Activated CD4-positive, alpha-beta T cell treated with anti-CD3 and anti-CD28 coated beads, Interleukin-2, amount 10 ng/mL, durations not matched to agents 7 days and 5 days (primary cell): Measurements from ENCODE around the gene CDX1. TPM values are rescaled to one million over a fixed set of nuclear protein-coding genes. Genes with fewer than 3 reads are reported as not detected.

Experiments
- CTCF ChIA-PET: fragments of 350-600 bp; sonication (Branson Sonifier 250); formaldehyde crosslinking; loops from one replicate; lab custom pipeline; 2021; ENCODE audit warnings: antibody characterized with exemption; lab: Charles Lee
- POLR2A ChIA-PET: fragments of 350-600 bp; sonication (Branson Sonifier 250); formaldehyde crosslinking; loops from one replicate; lab custom pipeline; 2021; ENCODE audit warnings: antibody characterized with exemption; lab: Charles Lee
- DNase-seq: peaks from one replicate; pipeline ENCODE4 v3.0.0-alpha.2; 2020
- H3K27ac Mint-ChIP-seq: one replicate; pipeline ENCODE4 v1.8.0; 2021; ENCODE audit warnings: mild to moderate bottlenecking, moderate library complexity, mixed read lengths
- H3K27me3 Mint-ChIP-seq: one replicate; pipeline ENCODE4 v1.8.0; 2021; ENCODE audit warnings: mixed read lengths
- H3K36me3 Mint-ChIP-seq: one replicate; pipeline ENCODE4 v1.8.0; 2021; ENCODE audit warnings: low read depth, mixed read lengths
- H3K4me1 Mint-ChIP-seq: one replicate; pipeline ENCODE4 v1.8.0; 2021; ENCODE audit warnings: mixed read lengths
- H3K4me3 Mint-ChIP-seq: one replicate; pipeline ENCODE4 v1.8.0; 2021; ENCODE audit warnings: mild to moderate bottlenecking, moderate library complexity, mixed read lengths
- H3K9me3 Mint-ChIP-seq: one replicate; pipeline ENCODE4 v1.8.0; 2021; ENCODE audit warnings: mixed read lengths
- total RNA-seq, 2 experiments: library from RNA; stranded (reverse); gene quantifications; one replicate each; pipeline ENCODE4 v1.2.3, GENCODE V29; 2021

The CDX1 gene
- total RNA-seq = not detected

DNA sequence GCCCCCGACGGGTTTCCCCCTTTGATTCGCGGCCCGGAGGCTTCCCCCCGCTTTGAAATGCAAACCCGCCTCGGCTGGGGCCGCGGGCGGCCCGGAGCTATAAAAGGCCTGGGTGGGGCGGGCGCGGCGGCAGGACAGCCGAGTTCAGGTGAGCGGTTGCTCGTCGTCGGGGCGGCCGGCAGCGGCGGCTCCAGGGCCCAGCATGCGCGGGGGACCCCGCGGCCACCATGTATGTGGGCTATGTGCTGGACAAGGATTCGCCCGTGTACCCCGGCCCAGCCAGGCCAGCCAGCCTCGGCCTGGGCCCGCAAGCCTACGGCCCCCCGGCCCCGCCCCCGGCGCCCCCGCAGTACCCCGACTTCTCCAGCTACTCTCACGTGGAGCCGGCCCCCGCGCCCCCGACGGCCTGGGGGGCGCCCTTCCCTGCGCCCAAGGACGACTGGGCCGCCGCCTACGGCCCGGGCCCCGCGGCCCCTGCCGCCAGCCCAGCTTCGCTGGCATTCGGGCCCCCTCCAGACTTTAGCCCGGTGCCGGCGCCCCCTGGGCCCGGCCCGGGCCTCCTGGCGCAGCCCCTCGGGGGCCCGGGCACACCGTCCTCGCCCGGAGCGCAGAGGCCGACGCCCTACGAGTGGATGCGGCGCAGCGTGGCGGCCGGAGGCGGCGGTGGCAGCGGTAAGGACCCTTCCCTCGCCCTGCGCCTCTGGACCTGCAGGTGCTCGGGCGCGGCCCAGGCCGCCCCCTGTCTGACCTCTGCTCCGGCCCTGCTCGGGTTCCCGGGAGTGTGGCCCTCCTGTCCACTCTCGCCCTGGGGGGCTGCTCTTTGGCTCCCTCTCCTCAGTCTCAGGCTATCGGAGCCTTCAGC is at the start of gene CDX1:
TSS of gene CDX1 (plus strand) at position 129 of the 862 bp plus-strand sequence. CDS start at position 228, 99 bp downstream.
- no peaks in the 10 kb centered on the region for H3K36me3 Mint-ChIP-seq
- CTCF ChIA-PET = no interaction called here
- POLR2A ChIA-PET = no interaction called here
- H3K4me3 Mint-ChIP-seq = no peak within 1 kb of the TSS
- no peaks in the 10 kb centered on the region for H3K9me3 Mint-ChIP-seq
- H3K4me1 Mint-ChIP-seq = no peaks in the 10 kb centered on the region
- H3K27ac Mint-ChIP-seq = no peak within 1 kb of the TSS
- peaks cover 44% of the 10 kb centered on the region for H3K27me3 Mint-ChIP-seq
- no peak for DNase-seq

- no peak for DNase-seq
- Mint-ChIP-seq H3K27me3 (no peaks in the 10 kb centered on the region), H3K4me1 (peaks cover 5% of the 10 kb centered on the region), H3K27ac (no peak overlapping the region), H3K9me3 (no peaks in the 10 kb centered on the region), H3K36me3 (no peaks in the 10 kb centered on the region), H3K4me3 (no peak overlapping the region)
- CTCF ChIA-PET = interaction anchor here (1.1 to 1.3 kb wide), 2 partner anchors 9 to 112 kb away, joined by 3 to 6 read pairs; no protein-coding TSS in a partner anchor
- POLR2A ChIA-PET = no interaction called here
Observed at GRCh38 chr5:150117945-150118560, 48.5 kb upstream of the CDX1 start.

DNA sequence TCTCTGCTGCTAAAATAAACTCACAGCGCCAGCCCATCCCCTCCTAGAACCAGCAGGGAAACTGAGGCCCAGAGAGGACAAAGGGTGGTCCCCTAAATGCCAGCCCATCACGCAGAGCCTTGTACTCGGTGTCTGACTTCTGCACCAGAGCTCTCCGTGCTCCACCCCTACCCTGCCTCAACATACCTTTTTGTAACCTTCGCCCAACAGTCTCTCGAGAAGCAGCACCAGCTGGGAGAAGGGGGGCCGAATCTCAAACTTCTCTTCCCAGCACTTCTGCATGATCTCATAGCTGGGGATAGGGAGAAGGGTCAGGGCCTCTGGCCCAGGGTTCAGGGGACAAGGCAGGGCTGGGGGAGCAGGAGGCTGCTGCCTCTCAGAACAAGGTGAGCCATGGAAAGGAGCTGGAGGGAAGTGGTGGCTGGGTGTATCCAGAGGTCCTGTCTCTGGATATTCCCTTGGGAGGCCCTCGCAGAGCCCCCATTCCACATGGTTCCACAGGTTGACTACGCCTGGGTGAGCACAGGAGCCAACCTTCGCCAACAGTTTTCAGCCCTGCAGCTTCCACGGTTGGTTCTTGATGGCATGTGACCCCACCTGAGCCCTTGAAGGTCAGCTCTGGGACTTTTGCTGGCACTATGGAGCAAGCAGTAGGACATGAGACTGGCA is 47.9 kb upstream of the CDX1 start:
- Mint-ChIP-seq H3K27me3 (no peaks in the 10 kb centered on the region), H3K36me3 (no peaks in the 10 kb centered on the region), H3K4me1 (peaks cover 5% of the 10 kb centered on the region), H3K4me3 (no peak overlapping the region), H3K9me3 (no peaks in the 10 kb centered on the region), H3K27ac (no peak overlapping the region)
- ChIA-PET POLR2A (no interaction called here), CTCF (interaction anchor here (0.9 to 1.3 kb wide), 3 partner anchors 9 to 113 kb away, joined by 3 to 6 read pairs (median 3); no protein-coding TSS in a partner anchor)
- no peak for DNase-seq

DNA sequence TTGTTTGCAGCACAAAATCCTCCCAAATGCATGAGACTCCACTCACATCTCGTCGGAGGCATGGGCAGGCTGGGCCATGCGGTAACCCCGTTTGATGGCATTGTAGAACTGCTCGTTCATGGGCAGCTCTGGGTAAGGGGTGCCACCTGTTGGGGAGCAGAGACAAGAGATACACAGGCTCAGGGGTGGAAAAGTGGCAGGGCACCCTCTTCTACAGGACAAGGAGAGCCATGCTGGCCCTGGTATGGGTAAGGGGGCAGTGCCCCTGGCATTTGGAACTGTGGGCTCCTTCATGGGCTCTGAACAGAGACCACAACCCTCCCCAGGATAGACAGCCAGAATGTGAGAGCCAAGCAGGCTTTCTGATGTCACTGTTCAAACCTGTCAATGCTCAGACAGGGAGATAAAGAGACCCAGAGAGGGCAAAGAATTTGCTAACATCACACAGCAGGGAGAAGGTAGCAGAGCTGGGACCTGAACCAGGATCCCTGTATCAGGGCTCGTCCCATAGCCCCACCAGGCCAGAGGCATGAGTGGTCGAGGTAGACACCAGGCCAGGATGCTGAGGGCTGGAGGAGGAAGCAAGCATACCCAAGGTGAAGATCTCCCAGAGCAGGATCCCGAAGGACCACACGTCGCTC is 47.0 kb upstream of the CDX1 start:
- H3K4me1 Mint-ChIP-seq = peaks cover 5% of the 10 kb centered on the region
- no peaks in the 10 kb centered on the region for H3K36me3 Mint-ChIP-seq
- CTCF ChIA-PET = interaction anchor here (0.9 to 1.1 kb wide), 2 partner anchors 12 to 114 kb away, joined by 3 read pairs; no protein-coding TSS in a partner anchor
- H3K27me3 Mint-ChIP-seq = no peaks in the 10 kb centered on the region
- H3K9me3 Mint-ChIP-seq = no peaks in the 10 kb centered on the region
- DNase-seq = no peak
- H3K4me3 Mint-ChIP-seq = no peak overlapping the region
- POLR2A ChIA-PET = no interaction called here
- no peak overlapping the region for H3K27ac Mint-ChIP-seq

DNA sequence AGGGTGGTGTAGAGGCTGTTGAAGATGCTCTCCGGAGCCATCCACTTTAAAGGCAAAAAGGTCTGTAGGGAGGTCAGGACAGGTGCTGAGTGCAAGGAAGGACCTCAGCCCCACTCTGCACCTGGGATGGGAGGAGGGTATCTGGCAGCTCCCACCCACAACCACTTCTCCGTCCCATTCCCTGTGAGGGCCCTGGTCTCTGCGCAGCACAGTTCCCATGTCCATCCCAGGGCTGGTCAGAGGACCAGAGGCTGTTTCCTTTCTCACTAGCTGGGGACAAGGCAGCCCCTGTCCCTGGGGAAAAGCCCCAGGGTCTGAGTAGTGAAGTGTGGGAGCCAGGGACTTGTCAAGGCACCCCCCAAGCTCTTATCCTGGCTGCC is 46.5 kb upstream of the CDX1 start:
- POLR2A ChIA-PET = no interaction called here
- Mint-ChIP-seq H3K4me3 (no peak overlapping the region), H3K27me3 (no peaks in the 10 kb centered on the region), H3K27ac (no peak overlapping the region), H3K4me1 (peaks cover 5% of the 10 kb centered on the region), H3K36me3 (no peaks in the 10 kb centered on the region), H3K9me3 (no peaks in the 10 kb centered on the region)
- DNase-seq = no peak
- CTCF ChIA-PET = interaction anchor here (1.0 kb wide), 2 partner anchors 9 to 11 kb away, joined by 3 read pairs; no protein-coding TSS in a partner anchor

DNA sequence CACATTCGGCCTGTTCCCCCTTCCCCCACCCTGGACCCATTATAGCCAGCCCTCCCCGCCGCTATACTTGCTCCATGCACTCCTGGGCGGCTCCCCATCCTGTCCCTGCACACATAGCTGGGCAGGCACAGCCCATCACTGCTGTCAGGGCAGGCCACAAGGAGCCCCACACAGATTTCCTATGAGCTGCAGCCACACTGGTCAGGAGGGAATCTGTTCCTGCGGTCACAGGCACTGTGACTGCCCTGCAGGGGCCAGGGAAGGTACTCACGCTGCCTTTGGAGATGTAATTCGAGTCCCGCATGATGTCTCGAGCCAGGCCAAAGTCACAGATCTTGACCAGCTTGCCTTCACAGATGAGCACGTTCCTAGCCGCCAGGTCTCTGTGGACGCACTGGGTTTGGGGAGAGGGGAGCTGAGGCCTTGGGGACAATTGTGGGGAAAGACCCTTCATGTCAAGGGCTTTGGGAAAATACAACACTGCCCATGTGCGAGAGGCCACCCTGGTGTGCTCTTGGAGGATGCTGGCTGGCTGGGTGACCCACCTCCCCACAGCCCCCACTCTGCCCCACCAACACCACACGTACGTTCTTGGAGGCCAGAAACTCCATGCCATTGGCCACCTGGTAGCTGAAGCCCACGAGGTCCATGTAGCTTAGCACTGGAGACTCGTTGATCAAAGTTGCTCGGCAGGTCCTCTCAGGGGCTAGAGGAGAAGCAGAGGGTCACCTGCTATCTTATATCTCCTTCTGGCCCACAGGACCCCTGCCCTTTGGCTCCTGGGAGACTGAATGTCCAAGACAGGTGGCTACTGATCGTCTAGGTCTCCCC is 45.7 kb upstream of the CDX1 start:
- no peak for DNase-seq
- Mint-ChIP-seq H3K27me3 (no peaks in the 10 kb centered on the region), H3K27ac (no peak overlapping the region), H3K4me1 (peaks cover 5% of the 10 kb centered on the region), H3K9me3 (no peaks in the 10 kb centered on the region), H3K4me3 (no peak overlapping the region), H3K36me3 (no peaks in the 10 kb centered on the region)
- ChIA-PET CTCF (interaction anchor here (0.8 to 1.0 kb wide), 4 partner anchors 10 to 308 kb away, joined by 3 to 4 read pairs (median 3); no protein-coding TSS in a partner anchor), POLR2A (no interaction called here)

- Mint-ChIP-seq H3K27me3 (no peaks in the 10 kb centered on the region), H3K36me3 (no peaks in the 10 kb centered on the region), H3K4me3 (no peak overlapping the region), H3K4me1 (peaks cover 5% of the 10 kb centered on the region), H3K27ac (no peak overlapping the region), H3K9me3 (no peaks in the 10 kb centered on the region)
- CTCF ChIA-PET = interaction anchor here (0.8 to 1.8 kb wide), 6 partner anchors 10 to 309 kb away, joined by 3 to 7 read pairs (median 4); no protein-coding TSS in a partner anchor
- DNase-seq = no peak
- POLR2A ChIA-PET = no interaction called here
Observed at GRCh38 chr5:150121448-150122157, 45.0 kb upstream of the CDX1 start.

DNA sequence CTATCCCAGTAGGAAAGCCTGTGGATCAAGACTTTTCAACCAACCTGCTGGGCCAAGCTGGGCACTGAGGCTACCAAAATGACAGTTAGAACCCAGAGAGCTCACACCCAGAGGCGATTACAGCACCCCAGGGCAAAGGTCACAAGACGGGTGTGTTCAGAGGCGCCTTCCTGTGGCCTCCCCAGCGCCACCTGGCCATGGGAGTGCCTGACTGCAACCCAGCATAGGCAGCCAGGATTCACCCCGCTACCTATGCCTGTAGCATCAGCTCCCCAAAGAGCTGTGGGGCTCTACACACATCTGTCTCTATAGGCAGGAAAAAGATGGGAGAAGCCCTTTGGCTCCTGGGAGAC is 44.4 kb upstream of the CDX1 start:
- Mint-ChIP-seq H3K4me1 (peaks cover 5% of the 10 kb centered on the region), H3K27ac (no peak overlapping the region), H3K9me3 (no peaks in the 10 kb centered on the region), H3K27me3 (no peaks in the 10 kb centered on the region), H3K4me3 (no peak overlapping the region), H3K36me3 (no peaks in the 10 kb centered on the region)
- DNase-seq = peak; percentile 45
- ChIA-PET POLR2A (interaction anchor here (0.7 kb wide), 1 partner anchor 121 kb away, joined by 3 read pairs; no protein-coding TSS in a partner anchor), CTCF (interaction anchor here (0.6 to 1.8 kb wide), 7 partner anchors 9 to 288 kb away, joined by 3 to 7 read pairs (median 3); no protein-coding TSS in a partner anchor)

DNA sequence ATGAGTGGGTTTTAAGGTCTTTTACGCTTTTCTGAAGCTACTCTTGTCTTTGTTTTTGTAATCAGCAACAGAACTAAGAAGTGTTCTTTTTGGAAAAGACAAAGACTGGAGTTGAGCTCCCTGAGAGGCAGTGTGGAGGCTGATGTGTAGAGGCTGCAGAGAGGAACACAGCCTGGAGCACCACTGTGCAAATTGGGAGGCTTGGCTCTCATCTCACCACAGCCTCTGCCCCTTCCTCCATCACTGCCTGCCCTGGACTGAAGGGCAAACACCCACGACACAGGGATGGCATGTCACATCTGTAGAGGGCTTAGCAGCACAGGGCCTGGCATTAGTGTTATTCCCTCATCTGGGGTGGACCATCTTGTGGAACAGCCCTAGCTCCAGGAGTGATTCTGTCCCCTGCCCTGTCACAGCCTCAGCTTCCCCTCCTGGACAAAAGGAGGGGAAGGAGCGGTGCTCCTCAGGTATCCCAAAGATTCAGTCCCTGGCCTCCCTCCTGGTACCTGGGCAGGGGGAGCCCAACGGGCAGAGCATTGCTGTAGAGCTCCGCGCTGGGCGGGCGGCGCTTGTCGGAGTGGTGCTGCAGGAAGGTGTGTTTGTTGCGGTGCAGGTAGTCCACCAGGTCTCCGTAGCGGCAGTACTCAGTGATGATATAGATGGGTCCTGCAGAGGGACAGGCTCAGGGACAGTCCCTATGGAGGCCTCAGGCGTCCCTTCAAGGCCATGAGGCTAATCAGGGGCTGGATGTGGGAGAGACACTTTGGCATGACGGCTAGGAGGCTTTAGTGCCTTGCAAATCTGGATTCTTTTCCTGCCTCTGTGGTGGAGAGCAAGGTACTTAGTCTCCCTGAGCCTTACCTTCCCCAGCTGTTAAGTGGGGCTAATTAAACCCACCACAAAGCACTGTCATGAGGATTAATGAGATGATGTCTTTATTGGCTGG is 43.8 kb upstream of the CDX1 start:
- Mint-ChIP-seq H3K4me3 (no peak overlapping the region), H3K36me3 (no peaks in the 10 kb centered on the region), H3K9me3 (no peaks in the 10 kb centered on the region), H3K4me1 (peaks cover 5% of the 10 kb centered on the region), H3K27ac (no peak overlapping the region), H3K27me3 (no peaks in the 10 kb centered on the region)
- CTCF ChIA-PET = interaction anchor here (0.6 to 1.8 kb wide), 9 partner anchors 8 to 289 kb away, joined by 3 to 7 read pairs (median 3); no protein-coding TSS in a partner anchor
- POLR2A ChIA-PET = interaction anchor here (0.7 kb wide), 1 partner anchor 122 kb away, joined by 3 read pairs; no protein-coding TSS in a partner anchor
- DNase-seq = no peak

GRCh38 chr5:150123542-150123941 is 43.0 kb upstream of the CDX1 start:
- ChIA-PET CTCF (interaction anchor here (1.1 to 1.8 kb wide), 4 partner anchors 12 to 289 kb away, joined by 3 to 4 read pairs (median 3); no protein-coding TSS in a partner anchor), POLR2A (no interaction called here)
- DNase-seq = no peak
- Mint-ChIP-seq H3K27me3 (no peaks in the 10 kb centered on the region), H3K4me3 (no peak overlapping the region), H3K4me1 (peaks cover 5% of the 10 kb centered on the region), H3K36me3 (no peaks in the 10 kb centered on the region), H3K9me3 (no peaks in the 10 kb centered on the region), H3K27ac (no peak overlapping the region)
